NAMALWA (cell line): ENCODE results near the gene TAF4.
"Not testable (repeated sequence)": the region's sequence is repeated elsewhere in the genome, so short reads cannot be mapped to it uniquely, and the experiment has no call there.

Source experiments
- DNase-seq: peaks from one replicate; pipeline ENCODE4 v3.0.0-alpha.2; 2015; ENCODE audit warnings: low spot score

Gene TAF4

GRCh38 chr20:62058941-62059340 is 6.7 kb downstream of the TAF4 start:
- DNase-seq = no peak

GRCh38 chr20:62056975-62057374 is 8.7 kb downstream of the TAF4 start:
- no peak for DNase-seq

- DNase-seq = no peak
Observed at GRCh38 chr20:62056377-62056776, 9.3 kb downstream of the TAF4 start.

GRCh38 chr20:62055862-62056115 is 9.9 kb downstream of the TAF4 start:
- DNase-seq = not testable (repeated sequence)

- DNase-seq = no peak
Observed at GRCh38 chr20:62055106-62055861, 10.4 kb downstream of the TAF4 start.

GRCh38 chr20:62054451-62054953 is 11.2 kb downstream of the TAF4 start:
- no peak for DNase-seq

GRCh38 chr20:62053465-62054196 is 12.1 kb downstream of the TAF4 start:
- no peak for DNase-seq

- no peak for DNase-seq
Observed at GRCh38 chr20:62052842-62053464, 12.7 kb downstream of the TAF4 start.

- DNase-seq = no peak
Observed at GRCh38 chr20:62052336-62052841, 13.3 kb downstream of the TAF4 start.

- DNase-seq = no peak
Observed at GRCh38 chr20:62051546-62052255, 14.0 kb downstream of the TAF4 start.

GRCh38 chr20:62051144-62051543 is 14.5 kb downstream of the TAF4 start:
- no peak for DNase-seq

GRCh38 chr20:62050166-62051120 is 15.2 kb downstream of the TAF4 start:
- no peak for DNase-seq

- no peak for DNase-seq
Observed at GRCh38 chr20:62049342-62050165, 16.1 kb downstream of the TAF4 start.

GRCh38 chr20:62048821-62049291 is 16.8 kb downstream of the TAF4 start:
- DNase-seq = no peak

GRCh38 chr20:62048346-62048761 is 17.3 kb downstream of the TAF4 start:
- DNase-seq = no peak

- no peak for DNase-seq
Observed at GRCh38 chr20:62047666-62048345, 17.9 kb downstream of the TAF4 start.

- DNase-seq = no peak
Observed at GRCh38 chr20:62046431-62046830, 19.2 kb downstream of the TAF4 start.

GRCh38 chr20:62045529-62046285 is 20.0 kb downstream of the TAF4 start:
- no peak for DNase-seq

GRCh38 chr20:62045118-62045517 is 20.6 kb downstream of the TAF4 start:
- no peak for DNase-seq
